K562 (cell line): ENCODE results near the gene PYGO2. TPM values are rescaled to one million over a fixed set of nuclear protein-coding genes. Genes with fewer than 3 reads are reported as not detected.

ENCODE experiments used
- CBFA2T3 ChIP-seq: fragments of 450-650 bp; IDR thresholded peaks from 2 replicates; pipeline ENCODE4 v1.6.1; 2017
- CCAR2 ChIP-seq: fragments of 200-400 bp; formaldehyde crosslinking; IDR thresholded peaks from 2 replicates; pipeline ENCODE4 v1.6.1; 2017; ENCODE audit warnings: mild to moderate bottlenecking, low read depth, low read length
- FUS ChIP-seq: fragments of 200-400 bp; formaldehyde crosslinking; optimal IDR thresholded peaks from 2 replicates; pipeline ENCODE3; 2017; ENCODE audit warnings: low read depth, low read length
- KAT8 ChIP-seq: fragments of 450-650 bp; IDR thresholded peaks from 2 replicates; pipeline ENCODE4 v1.6.1; 2016; ENCODE audit warnings: low read depth, mild to moderate bottlenecking
- NCOR1 ChIP-seq: fragments of 450-650 bp; IDR thresholded peaks from 2 replicates; pipeline ENCODE4 v1.6.1; 2016; ENCODE audit warnings: mild to moderate bottlenecking, moderate library complexity
- TGIF2 ChIP-seq: sonication (generic); formaldehyde crosslinking; IDR thresholded peaks from 2 replicates; pipeline ENCODE4 v1.8.1; 2022; ENCODE audit warnings: mild to moderate bottlenecking, missing genetic modification reagents, moderate library complexity
- ZBED1 ChIP-seq: IDR thresholded peaks from 2 replicates; pipeline ENCODE4 v1.6.1; 2014
- ZNF436 ChIP-seq: fragments of 250-450, 450-650 bp; sonication (Bioruptor Pico); formaldehyde crosslinking; IDR thresholded peaks from 2 replicates; pipeline ENCODE4 v1.7.0; 2020; ENCODE audit warnings: mild to moderate bottlenecking
- ZNF695 ChIP-seq: fragments of 450-650 bp; formaldehyde crosslinking; IDR thresholded peaks from 2 replicates; pipeline ENCODE4 v1.4.0; 2020; ENCODE audit warnings: mild to moderate bottlenecking, moderate library complexity
- ZNF696 ChIP-seq: fragments of 250-450 bp; sonication (Bioruptor Pico); conservative IDR thresholded peaks from 2 replicates; pipeline ENCODE4 v1.4.0; 2020; ENCODE audit warnings: mild to moderate bottlenecking, moderate library complexity
- polyA plus RNA-seq, 8 experiments: library from polyadenylated mRNA; depleted of rRNA in 4 of 8; stranded (reverse) in 5 of 8; unstranded in 3 of 8; fragments of >200 nt; fragmentation: Nextera tagmentation in 2 of 8; fragmentation: Illumina TruSeq in 1 of 8; extraction: Ambion mirVana in 2 of 8; extraction: Trizol in 1 of 8; gene quantifications; 2 replicates each; pipeline versions ENCODE4 v1.2.1 to v1.2.3, GENCODE V29; 2011 to 2014; ENCODE audit warnings: inconsistent platforms in 1 of 8, missing spikeins in 1 of 8
- total RNA-seq, 7 experiments: library from RNA; depleted of rRNA in 6 of 7; stranded (reverse); fragments of >200 nt in 6 of 7; fragmentation: Illumina TruSeq in 2 of 7; extraction: Trizol in 2 of 7; gene quantifications; 2 replicates each; pipeline versions ENCODE4 v1.2.1 to v1.2.3, GENCODE V29; 2011 to 2021; ENCODE audit warnings: low replicate concordance in 1 of 7
- TF ChIP-seq, protein P1 (sequence below): IDR thresholded peaks from 2 replicates; pipeline ENCODE4 v1.6.1; 2011; ENCODE audit warnings: borderline replicate concordance, low read depth, mild to moderate bottlenecking, moderate library complexity, low read length; ENCODE audit not compliant: insufficient read depth, poor library complexity, severe bottlenecking
- TF ChIP-seq, protein P2 (sequence below): fragments of 250-450 bp; sonication (Bioruptor Pico); IDR thresholded peaks from 2 replicates; pipeline ENCODE4 v1.8.0; 2022; ENCODE audit warnings: inconsistent platforms
- TF ChIP-seq, protein P3 (sequence below): fragments of 450-650 bp; formaldehyde crosslinking; IDR thresholded peaks from 2 replicates; pipeline ENCODE4 v1.4.0; 2020; ENCODE audit warnings: mild to moderate bottlenecking, moderate library complexity
- TF ChIP-seq, protein P4 (sequence below), 3 experiments: fragments of 200-800 bp in 1 of 3; fragments of 250-450 bp in 1 of 3; fragments of 450-650 bp in 1 of 3; sonication (Bioruptor Pico) in 1 of 3; sonication (Bioruptor generic) in 1 of 3; formaldehyde crosslinking in 1 of 3; IDR thresholded peaks; 2 replicates each; pipeline versions ENCODE4 v1.6.1 to v1.8.0; 2016 to 2022; ENCODE audit warnings: mild to moderate bottlenecking in 2 of 3, missing genetic modification characterization in 2 of 3, missing compliant biosample characterization in 1 of 3, moderate library complexity in 1 of 3
- TF ChIP-seq, protein P5 (sequence below): IDR thresholded peaks from 3 replicates; pipeline ENCODE4 v1.6.1; 2011; ENCODE audit warnings: borderline replicate concordance, mild to moderate bottlenecking, moderate library complexity; ENCODE audit not compliant: insufficient read length; ENCODE audit errors: extremely low read depth

The PYGO2 gene
- total and polyA plus RNA-seq, 9 of the 15 experiments (the other 6 are each of a cell fraction or from before 2014, with no cell fraction given) = 8.3 to 36.2 (median 18.2) TPM

DNA sequence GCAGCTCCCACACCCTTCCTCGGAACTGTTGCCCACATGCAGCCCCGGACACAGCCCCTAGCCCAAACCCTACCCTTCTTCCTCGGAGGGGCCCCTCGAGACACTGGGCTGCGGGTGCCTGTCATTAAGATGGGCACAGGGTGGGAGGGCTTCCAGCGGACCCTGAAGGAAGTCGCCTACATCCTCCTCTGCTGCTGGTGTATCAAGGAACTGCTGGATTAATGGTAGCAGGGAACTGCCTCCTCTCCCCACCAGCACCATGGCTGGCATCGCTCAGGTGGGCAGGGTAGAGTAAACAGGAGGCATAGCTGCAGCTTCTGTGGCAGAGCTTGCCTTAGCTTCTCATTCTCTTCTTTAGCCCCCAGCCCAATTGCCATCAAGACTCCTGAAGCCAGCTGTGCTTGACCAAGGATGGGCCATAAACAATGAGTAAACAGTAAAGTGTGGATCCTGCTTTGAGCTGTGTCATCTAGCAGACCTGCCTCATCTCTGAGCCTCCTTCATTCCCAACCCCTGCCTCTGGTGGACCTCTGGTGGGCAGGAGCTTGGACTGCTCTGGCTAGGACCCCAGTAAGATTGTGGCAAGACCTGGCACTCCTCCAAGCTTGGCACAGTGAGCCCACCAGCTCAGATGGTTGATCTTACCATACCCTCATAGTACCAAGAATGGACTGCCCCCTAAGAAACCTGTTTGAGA, 32.1 kb upstream of the PYGO2 start, which contains the start of gene LENEP (continued):
- TF ChIP-seq, protein P1, sequence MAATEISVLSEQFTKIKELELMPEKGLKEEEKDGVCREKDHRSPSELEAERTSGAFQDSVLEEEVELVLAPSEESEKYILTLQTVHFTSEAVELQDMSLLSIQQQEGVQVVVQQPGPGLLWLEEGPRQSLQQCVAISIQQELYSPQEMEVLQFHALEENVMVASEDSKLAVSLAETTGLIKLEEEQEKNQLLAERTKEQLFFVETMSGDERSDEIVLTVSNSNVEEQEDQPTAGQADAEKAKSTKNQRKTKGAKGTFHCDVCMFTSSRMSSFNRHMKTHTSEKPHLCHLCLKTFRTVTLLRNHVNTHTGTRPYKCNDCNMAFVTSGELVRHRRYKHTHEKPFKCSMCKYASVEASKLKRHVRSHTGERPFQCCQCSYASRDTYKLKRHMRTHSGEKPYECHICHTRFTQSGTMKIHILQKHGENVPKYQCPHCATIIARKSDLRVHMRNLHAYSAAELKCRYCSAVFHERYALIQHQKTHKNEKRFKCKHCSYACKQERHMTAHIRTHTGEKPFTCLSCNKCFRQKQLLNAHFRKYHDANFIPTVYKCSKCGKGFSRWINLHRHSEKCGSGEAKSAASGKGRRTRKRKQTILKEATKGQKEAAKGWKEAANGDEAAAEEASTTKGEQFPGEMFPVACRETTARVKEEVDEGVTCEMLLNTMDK = no peak
- TF ChIP-seq NCOR1 (no peak), FUS (no peak), CCAR2 (no peak), ZBED1 (no peak), ZNF696 (CRISPR knock-in tag) (no peak), CBFA2T3 (no peak), TGIF2 (no peak), ZNF695 (CRISPR knock-in tag) (no peak), ZNF436 (CRISPR knock-in tag) (no peak), KAT8 (no peak)
- TF ChIP-seq, protein P2, sequence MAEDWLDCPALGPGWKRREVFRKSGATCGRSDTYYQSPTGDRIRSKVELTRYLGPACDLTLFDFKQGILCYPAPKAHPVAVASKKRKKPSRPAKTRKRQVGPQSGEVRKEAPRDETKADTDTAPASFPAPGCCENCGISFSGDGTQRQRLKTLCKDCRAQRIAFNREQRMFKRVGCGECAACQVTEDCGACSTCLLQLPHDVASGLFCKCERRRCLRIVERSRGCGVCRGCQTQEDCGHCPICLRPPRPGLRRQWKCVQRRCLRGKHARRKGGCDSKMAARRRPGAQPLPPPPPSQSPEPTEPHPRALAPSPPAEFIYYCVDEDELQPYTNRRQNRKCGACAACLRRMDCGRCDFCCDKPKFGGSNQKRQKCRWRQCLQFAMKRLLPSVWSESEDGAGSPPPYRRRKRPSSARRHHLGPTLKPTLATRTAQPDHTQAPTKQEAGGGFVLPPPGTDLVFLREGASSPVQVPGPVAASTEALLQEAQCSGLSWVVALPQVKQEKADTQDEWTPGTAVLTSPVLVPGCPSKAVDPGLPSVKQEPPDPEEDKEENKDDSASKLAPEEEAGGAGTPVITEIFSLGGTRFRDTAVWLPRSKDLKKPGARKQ = no peak
- TF ChIP-seq, protein P3, sequence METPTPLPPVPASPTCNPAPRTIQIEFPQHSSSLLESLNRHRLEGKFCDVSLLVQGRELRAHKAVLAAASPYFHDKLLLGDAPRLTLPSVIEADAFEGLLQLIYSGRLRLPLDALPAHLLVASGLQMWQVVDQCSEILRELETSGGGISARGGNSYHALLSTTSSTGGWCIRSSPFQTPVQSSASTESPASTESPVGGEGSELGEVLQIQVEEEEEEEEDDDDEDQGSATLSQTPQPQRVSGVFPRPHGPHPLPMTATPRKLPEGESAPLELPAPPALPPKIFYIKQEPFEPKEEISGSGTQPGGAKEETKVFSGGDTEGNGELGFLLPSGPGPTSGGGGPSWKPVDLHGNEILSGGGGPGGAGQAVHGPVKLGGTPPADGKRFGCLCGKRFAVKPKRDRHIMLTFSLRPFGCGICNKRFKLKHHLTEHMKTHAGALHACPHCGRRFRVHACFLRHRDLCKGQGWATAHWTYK = 0 out of 2 replicates have a peak, but pooled peaks have one; percentile 16
- TF ChIP-seq, protein P4, sequence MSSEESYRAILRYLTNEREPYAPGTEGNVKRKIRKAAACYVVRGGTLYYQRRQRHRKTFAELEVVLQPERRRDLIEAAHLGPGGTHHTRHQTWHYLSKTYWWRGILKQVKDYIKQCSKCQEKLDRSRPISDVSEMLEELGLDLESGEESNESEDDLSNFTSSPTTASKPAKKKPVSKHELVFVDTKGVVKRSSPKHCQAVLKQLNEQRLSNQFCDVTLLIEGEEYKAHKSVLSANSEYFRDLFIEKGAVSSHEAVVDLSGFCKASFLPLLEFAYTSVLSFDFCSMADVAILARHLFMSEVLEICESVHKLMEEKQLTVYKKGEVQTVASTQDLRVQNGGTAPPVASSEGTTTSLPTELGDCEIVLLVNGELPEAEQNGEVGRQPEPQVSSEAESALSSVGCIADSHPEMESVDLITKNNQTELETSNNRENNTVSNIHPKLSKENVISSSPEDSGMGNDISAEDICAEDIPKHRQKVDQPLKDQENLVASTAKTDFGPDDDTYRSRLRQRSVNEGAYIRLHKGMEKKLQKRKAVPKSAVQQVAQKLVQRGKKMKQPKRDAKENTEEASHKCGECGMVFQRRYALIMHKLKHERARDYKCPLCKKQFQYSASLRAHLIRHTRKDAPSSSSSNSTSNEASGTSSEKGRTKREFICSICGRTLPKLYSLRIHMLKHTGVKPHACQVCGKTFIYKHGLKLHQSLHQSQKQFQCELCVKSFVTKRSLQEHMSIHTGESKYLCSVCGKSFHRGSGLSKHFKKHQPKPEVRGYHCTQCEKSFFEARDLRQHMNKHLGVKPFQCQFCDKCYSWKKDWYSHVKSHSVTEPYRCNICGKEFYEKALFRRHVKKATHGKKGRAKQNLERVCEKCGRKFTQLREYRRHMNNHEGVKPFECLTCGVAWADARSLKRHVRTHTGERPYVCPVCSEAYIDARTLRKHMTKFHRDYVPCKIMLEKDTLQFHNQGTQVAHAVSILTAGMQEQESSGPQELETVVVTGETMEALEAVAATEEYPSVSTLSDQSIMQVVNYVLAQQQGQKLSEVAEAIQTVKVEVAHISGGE (CRISPR knock-in tag; IDR thresholded peaks at IDR 0.05) = no peak
- TF ChIP-seq, protein P5, sequence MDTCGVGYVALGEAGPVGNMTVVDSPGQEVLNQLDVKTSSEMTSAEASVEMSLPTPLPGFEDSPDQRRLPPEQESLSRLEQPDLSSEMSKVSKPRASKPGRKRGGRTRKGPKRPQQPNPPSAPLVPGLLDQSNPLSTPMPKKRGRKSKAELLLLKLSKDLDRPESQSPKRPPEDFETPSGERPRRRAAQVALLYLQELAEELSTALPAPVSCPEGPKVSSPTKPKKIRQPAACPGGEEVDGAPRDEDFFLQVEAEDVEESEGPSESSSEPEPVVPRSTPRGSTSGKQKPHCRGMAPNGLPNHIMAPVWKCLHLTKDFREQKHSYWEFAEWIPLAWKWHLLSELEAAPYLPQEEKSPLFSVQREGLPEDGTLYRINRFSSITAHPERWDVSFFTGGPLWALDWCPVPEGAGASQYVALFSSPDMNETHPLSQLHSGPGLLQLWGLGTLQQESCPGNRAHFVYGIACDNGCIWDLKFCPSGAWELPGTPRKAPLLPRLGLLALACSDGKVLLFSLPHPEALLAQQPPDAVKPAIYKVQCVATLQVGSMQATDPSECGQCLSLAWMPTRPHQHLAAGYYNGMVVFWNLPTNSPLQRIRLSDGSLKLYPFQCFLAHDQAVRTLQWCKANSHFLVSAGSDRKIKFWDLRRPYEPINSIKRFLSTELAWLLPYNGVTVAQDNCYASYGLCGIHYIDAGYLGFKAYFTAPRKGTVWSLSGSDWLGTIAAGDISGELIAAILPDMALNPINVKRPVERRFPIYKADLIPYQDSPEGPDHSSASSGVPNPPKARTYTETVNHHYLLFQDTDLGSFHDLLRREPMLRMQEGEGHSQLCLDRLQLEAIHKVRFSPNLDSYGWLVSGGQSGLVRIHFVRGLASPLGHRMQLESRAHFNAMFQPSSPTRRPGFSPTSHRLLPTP = no peak
